ENCODE data around the gene PSMD3. TPM values are rescaled to one million over a fixed set of nuclear protein-coding genes. Genes with fewer than 3 reads are reported as not detected.

The PSMD3 gene
- total and polyA plus RNA-seq, 8 donors, result 32.0 to 43.5 (median 39.4) TPM

DNA sequence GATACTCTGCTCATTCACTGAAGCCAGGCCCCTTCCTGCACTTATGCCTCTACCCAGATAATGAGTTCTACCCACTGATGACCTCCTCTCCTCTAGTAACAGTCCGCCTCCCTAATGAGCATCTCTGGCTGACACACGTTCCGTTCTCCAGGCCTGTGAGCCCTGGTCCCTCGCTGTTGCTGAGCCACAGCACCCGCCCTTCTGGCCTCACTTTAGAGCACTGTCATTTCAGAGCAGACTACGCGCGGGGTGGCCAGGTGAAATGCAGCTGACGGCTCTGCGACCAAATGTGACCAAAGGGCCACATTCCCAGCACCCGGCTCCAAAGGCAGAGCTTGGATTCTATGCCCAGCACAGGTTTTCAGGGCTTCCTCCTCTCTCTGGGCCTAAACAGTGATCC, 13.8 kb downstream of the PSMD3 start:
- Histone ChIP-seq H3K4me1 (no peaks in the 10 kb centered on the region), H3K27ac (no peak overlapping the region), H3K36me3 (peaks cover under 1 to 79% (median 55%) of the 10 kb centered on the region in 3 donors), H3K27me3 (no peaks in the 10 kb centered on the region), H3K4me3 (no peak overlapping the region), H3K9me3 (no peaks in the 10 kb centered on the region)
- no peak for ATAC-seq
- no peak for FAIRE-seq
- TF ChIP-seq, protein P1, sequence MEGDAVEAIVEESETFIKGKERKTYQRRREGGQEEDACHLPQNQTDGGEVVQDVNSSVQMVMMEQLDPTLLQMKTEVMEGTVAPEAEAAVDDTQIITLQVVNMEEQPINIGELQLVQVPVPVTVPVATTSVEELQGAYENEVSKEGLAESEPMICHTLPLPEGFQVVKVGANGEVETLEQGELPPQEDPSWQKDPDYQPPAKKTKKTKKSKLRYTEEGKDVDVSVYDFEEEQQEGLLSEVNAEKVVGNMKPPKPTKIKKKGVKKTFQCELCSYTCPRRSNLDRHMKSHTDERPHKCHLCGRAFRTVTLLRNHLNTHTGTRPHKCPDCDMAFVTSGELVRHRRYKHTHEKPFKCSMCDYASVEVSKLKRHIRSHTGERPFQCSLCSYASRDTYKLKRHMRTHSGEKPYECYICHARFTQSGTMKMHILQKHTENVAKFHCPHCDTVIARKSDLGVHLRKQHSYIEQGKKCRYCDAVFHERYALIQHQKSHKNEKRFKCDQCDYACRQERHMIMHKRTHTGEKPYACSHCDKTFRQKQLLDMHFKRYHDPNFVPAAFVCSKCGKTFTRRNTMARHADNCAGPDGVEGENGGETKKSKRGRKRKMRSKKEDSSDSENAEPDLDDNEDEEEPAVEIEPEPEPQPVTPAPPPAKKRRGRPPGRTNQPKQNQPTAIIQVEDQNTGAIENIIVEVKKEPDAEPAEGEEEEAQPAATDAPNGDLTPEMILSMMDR (IDR thresholded peaks at IDR 0.05), result no peak
- WGBS, 2 donors, result 89 to 94% methylated on average over 11 of the region's 11 CpGs
- intact Hi-C loops (cut with DNase I), result loop anchor here in 1 of 3 donors (10.0 kb wide), 1 partner anchor 170 kb away; no protein-coding TSS in a partner anchor
- no peak for DNase-seq

DNA sequence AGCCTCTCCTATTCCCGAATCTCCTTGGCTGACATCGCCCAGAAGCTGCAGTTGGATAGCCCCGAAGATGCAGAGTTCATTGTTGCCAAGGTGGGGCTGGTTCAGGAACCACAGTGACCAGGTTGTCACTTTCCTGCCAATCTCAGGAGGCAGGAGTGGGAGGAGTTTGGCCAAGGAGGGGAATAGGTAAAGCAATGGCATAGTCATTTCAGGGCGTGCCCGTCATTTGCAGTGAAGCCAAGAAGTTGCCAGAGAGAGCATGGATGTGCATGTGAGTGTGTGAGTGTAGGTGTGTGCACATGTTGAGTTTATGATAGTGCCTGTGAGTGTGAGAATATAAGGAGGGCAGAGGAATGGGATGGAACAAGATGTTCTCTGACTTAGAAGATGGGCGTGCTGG, 14.8 kb downstream of the PSMD3 start:
- no peak for DNase-seq
- no peak overlapping the region for H3K4me3 ChIP-seq
- no peaks in the 10 kb centered on the region for H3K27me3 ChIP-seq
- TF ChIP-seq, protein P1 (IDR thresholded peaks at IDR 0.05), result no peak
- H3K4me1 ChIP-seq, result no peaks in the 10 kb centered on the region
- intact Hi-C loops (cut with DNase I), result loop anchor here in 1 of 3 donors (10.0 kb wide), 1 partner anchor 169 kb away; no protein-coding TSS in a partner anchor
- no peak for FAIRE-seq
- 91 to 94% methylated on average over 6 of the region's 6 CpGs for WGBS, 2 donors
- ATAC-seq, result peak in 1 of 4 donors; percentile 26
- peaks cover 0 to 69% (median 46%) of the 10 kb centered on the region in 3 donors for H3K36me3 ChIP-seq
- no peak overlapping the region for H3K27ac ChIP-seq
- H3K9me3 ChIP-seq, result no peaks in the 10 kb centered on the region

DNA sequence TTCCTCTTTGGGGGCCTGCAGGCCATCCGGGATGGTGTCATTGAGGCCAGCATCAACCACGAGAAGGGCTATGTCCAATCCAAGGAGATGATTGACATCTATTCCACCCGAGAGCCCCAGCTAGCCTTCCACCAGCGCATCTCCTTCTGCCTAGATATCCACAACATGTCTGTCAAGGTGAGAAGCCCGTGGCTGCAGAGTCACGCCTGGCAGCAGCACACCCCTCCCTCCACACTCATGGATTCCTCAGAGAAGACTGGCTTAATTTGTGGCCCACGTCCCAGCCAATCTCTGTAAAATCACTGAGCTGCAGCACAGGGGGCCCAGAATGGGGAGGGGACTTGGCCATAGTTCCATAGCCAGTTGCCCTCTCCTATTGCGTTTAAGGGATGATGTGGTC, 15.6 kb downstream of the PSMD3 start:
- no peaks in the 10 kb centered on the region for H3K4me1 ChIP-seq
- TF ChIP-seq, protein P1 (IDR thresholded peaks at IDR 0.05), result no peak
- no peak for DNase-seq
- no peaks in the 10 kb centered on the region for H3K27me3 ChIP-seq
- H3K9me3 ChIP-seq, result no peaks in the 10 kb centered on the region
- no peak overlapping the region for H3K4me3 ChIP-seq
- H3K27ac ChIP-seq, result no peak overlapping the region
- ATAC-seq, result no peak
- intact Hi-C loops (cut with DNase I), result loop anchor here in 1 of 3 donors (10.0 kb wide), 1 partner anchor 169 kb away; no protein-coding TSS in a partner anchor
- peaks cover 0 to 62% (median 41%) of the 10 kb centered on the region in 3 donors for H3K36me3 ChIP-seq
- WGBS, 2 donors, result 87 to 89% methylated on average over 8 of the region's 8 CpGs
- FAIRE-seq, result no peak

DNA sequence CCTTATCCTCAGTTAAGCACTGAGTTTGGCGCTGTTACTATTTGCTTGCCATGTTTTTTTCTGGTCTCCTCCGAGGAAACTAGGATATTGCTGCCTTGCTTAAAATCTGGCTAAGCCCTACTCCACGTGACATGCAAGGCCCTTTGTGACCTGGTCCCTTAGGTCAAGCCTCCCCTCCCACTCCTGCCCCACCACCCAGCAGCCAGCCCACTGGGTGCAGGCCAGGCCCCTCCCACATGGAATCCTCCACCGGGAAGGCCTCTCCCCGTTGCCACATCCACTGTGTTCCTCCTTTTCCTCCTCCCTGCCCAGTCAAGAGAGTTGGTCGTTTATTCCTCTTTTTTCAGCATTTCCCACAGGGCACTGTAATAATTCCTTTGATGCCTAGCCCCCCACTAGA, 16.2 kb downstream of the PSMD3 start:
- H3K4me1 ChIP-seq, result no peaks in the 10 kb centered on the region
- intact Hi-C loops (cut with DNase I), result loop anchor here in 1 of 3 donors (10.0 kb wide), 1 partner anchor 168 kb away; no protein-coding TSS in a partner anchor
- WGBS, 2 donors, result 59 to 71% methylated on average over 6 of the region's 6 CpGs
- peaks cover 0 to 56% (median 41%) of the 10 kb centered on the region in 3 donors for H3K36me3 ChIP-seq
- peak in 2 of 4 donors; percentile 28 to 58 for ATAC-seq
- H3K27me3 ChIP-seq, result no peaks in the 10 kb centered on the region
- DNase-seq, result no peak
- H3K9me3 ChIP-seq, result no peaks in the 10 kb centered on the region
- TF ChIP-seq, protein P1 (IDR thresholded peaks at IDR 0.05), result no peak
- H3K4me3 ChIP-seq, result no peak overlapping the region
- no peak for FAIRE-seq
- H3K27ac ChIP-seq, result no peak overlapping the region

DNA sequence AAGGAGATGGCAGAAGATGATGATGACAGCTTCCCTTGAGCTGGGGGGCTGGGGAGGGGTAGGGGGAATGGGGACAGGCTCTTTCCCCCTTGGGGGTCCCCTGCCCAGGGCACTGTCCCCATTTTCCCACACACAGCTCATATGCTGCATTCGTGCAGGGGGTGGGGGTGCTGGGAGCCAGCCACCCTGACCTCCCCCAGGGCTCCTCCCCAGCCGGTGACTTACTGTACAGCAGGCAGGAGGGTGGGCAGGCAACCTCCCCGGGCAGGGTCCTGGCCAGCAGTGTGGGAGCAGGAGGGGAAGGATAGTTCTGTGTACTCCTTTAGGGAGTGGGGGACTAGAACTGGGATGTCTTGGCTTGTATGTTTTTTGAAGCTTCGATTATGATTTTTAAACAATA, 16.9 kb downstream of the PSMD3 start:
- FAIRE-seq, result no peak
- no peak overlapping the region for H3K4me3 ChIP-seq
- H3K4me1 ChIP-seq, result no peaks in the 10 kb centered on the region
- TF ChIP-seq, protein P1 (IDR thresholded peaks at IDR 0.05), result no peak
- H3K27me3 ChIP-seq, result no peaks in the 10 kb centered on the region
- ATAC-seq, result peak in 1 of 4 donors; percentile 15
- 75 to 82% methylated on average over 4 of the region's 4 CpGs for WGBS, 2 donors
- H3K27ac ChIP-seq, result no peak overlapping the region
- H3K9me3 ChIP-seq, result no peaks in the 10 kb centered on the region
- H3K36me3 ChIP-seq, result peaks cover 0 to 48% (median 37%) of the 10 kb centered on the region in 3 donors
- intact Hi-C loops (cut with DNase I), result loop anchor here in 1 of 3 donors (10.0 kb wide), 1 partner anchor 167 kb away; no protein-coding TSS in a partner anchor
- no peak for DNase-seq
